HEK293 (cell line): ENCODE results near the gene NYAP2.

ENCODE experiments used
- ATF2 ChIP-seq: fragments of 450-650 bp; formaldehyde crosslinking; IDR thresholded peaks from 2 replicates; pipeline ENCODE4 v1.5.1; 2016; ENCODE audit warnings: missing biosample characterization, missing genetic modification characterization, low read depth
- REST ChIP-seq: fragments of 450-650 bp; formaldehyde crosslinking; IDR thresholded peaks from 2 replicates; pipeline ENCODE4 v1.5.1; 2016; ENCODE audit warnings: missing biosample characterization, missing genetic modification characterization
- ZBTB17 ChIP-seq: fragments of 450-650 bp; formaldehyde crosslinking; IDR thresholded peaks from 2 replicates; pipeline ENCODE4 v1.5.1; 2016; ENCODE audit warnings: missing biosample characterization, missing genetic modification characterization
- ZBTB49 ChIP-seq: fragments of 450-650 bp; formaldehyde crosslinking; IDR thresholded peaks from 2 replicates; pipeline ENCODE4 v1.5.1; 2016; ENCODE audit warnings: missing biosample characterization, missing genetic modification characterization, low read depth
- ZNF416 ChIP-seq: fragments of 450-650 bp; formaldehyde crosslinking; IDR thresholded peaks from 2 replicates; pipeline ENCODE4 v1.5.1; 2016; ENCODE audit warnings: missing biosample characterization, missing genetic modification characterization
- ZNF624 ChIP-seq: fragments of 450-650 bp; formaldehyde crosslinking; IDR thresholded peaks from 2 replicates; pipeline ENCODE4 v1.5.1; 2017; ENCODE audit warnings: missing biosample characterization, missing genetic modification characterization
- ZNF843 ChIP-seq: fragments of 450-650 bp; formaldehyde crosslinking; IDR thresholded peaks from 2 replicates; pipeline ENCODE4 v1.5.1; 2016; ENCODE audit warnings: missing biosample characterization, missing genetic modification characterization
- TF ChIP-seq, protein P1 (sequence below): fragments of 450-650 bp; formaldehyde crosslinking; IDR thresholded peaks from 2 replicates; pipeline ENCODE4 v1.5.1; 2016; ENCODE audit warnings: missing biosample characterization, missing genetic modification characterization

GRCh38 chr2:225612636-225613035, 213.1 kb downstream of the NYAP2 start:
- no peak for TF ChIP-seq ZNF843 (tag by site-specific recombination)
- no peak for TF ChIP-seq ZNF624
- TF ChIP-seq, protein P1, sequence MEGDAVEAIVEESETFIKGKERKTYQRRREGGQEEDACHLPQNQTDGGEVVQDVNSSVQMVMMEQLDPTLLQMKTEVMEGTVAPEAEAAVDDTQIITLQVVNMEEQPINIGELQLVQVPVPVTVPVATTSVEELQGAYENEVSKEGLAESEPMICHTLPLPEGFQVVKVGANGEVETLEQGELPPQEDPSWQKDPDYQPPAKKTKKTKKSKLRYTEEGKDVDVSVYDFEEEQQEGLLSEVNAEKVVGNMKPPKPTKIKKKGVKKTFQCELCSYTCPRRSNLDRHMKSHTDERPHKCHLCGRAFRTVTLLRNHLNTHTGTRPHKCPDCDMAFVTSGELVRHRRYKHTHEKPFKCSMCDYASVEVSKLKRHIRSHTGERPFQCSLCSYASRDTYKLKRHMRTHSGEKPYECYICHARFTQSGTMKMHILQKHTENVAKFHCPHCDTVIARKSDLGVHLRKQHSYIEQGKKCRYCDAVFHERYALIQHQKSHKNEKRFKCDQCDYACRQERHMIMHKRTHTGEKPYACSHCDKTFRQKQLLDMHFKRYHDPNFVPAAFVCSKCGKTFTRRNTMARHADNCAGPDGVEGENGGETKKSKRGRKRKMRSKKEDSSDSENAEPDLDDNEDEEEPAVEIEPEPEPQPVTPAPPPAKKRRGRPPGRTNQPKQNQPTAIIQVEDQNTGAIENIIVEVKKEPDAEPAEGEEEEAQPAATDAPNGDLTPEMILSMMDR (tag by site-specific recombination), result no peak
- TF ChIP-seq REST (tag by site-specific recombination), result no peak
- TF ChIP-seq ZBTB49 (tag by site-specific recombination), result no peak
- TF ChIP-seq ATF2 (tag by site-specific recombination), result no peak
- no peak for TF ChIP-seq ZNF416 (tag by site-specific recombination)
- no peak for TF ChIP-seq ZBTB17
